ENCODE measurements around the gene AANAT.
"Not testable (repeated sequence)": the region's sequence is repeated elsewhere in the genome, so short reads cannot be mapped to it uniquely, and the experiment has no call there.

AANAT gene

GRCh38 chr17:76514355-76514754, 47.0 kb downstream of the AANAT start:
- not testable (repeated sequence) for H3K9ac ChIP-seq (ENCODE audit: low read length in 5 of 5); H3K27me3 ChIP-seq (ENCODE audit: control insufficient read depth in 5 of 5, insufficient read depth in 4 of 5, low read length in 5 of 5); H3K9me3 ChIP-seq (ENCODE audit: control insufficient read depth in 5 of 5, low read length in 5 of 5)

GRCh38 chr17:76515274-76515949, 48.0 kb downstream of the AANAT start:
- Histone ChIP-seq H3K27ac (ENCODE audit: low read depth, low read length) (peak overlapping the region; percentile 58), H3K4me1 (ENCODE audit: control insufficient read depth in 5 of 5, insufficient read depth in 5 of 5, low read length in 5 of 5) (peaks cover 7 to 32% (median 15%) of the 10 kb centered on the region in 5 donors), H3K27me3 (ENCODE audit: control insufficient read depth in 5 of 5, insufficient read depth in 4 of 5, low read length in 5 of 5) (peaks cover 0 to 9% (median 0%) of the 10 kb centered on the region in 5 donors), H3K36me3 (ENCODE audit: control insufficient read depth in 5 of 5, insufficient read depth in 5 of 5, low read length in 5 of 5) (no peaks in the 10 kb centered on the region), H3K9ac (ENCODE audit: low read length in 5 of 5) (peak overlapping the region in 4 of 5 donors; percentile 1 to 69 (median 16)), H3K9me3 (ENCODE audit: control insufficient read depth in 5 of 5, low read length in 5 of 5) (no peaks in the 10 kb centered on the region), H3K4me3 (ENCODE audit: low read depth in 1 of 5, low read length in 5 of 5) (peak overlapping the region; percentile 29 to 69 (median 42))

More at GRCh38 chr17:76514355-76514754, 47.0 kb downstream of the AANAT start:
- not testable (repeated sequence) for H3K4me3 ChIP-seq (ENCODE audit: low read depth in 1 of 5, low read length in 5 of 5); H3K27ac ChIP-seq (ENCODE audit: low read depth, low read length); H3K36me3 ChIP-seq (ENCODE audit: control insufficient read depth in 5 of 5, insufficient read depth in 5 of 5, low read length in 5 of 5)
- H3K4me1 ChIP-seq (ENCODE audit: control insufficient read depth in 5 of 5, insufficient read depth in 5 of 5, low read length in 5 of 5): peaks cover 7 to 32% (median 15%) of the 10 kb centered on the region in 5 donors

- no peak overlapping the region for H3K4me3 ChIP-seq (ENCODE audit: low read depth in 1 of 5, low read length in 5 of 5)
- no peaks in the 10 kb centered on the region for H3K9me3 ChIP-seq (ENCODE audit: control insufficient read depth in 5 of 5, low read length in 5 of 5)
- H3K27ac ChIP-seq (ENCODE audit: low read depth, low read length): no peak overlapping the region
- no peaks in the 10 kb centered on the region for H3K36me3 ChIP-seq (ENCODE audit: control insufficient read depth in 5 of 5, insufficient read depth in 5 of 5, low read length in 5 of 5)
- peaks cover 0 to 13% (median 4%) of the 10 kb centered on the region in 5 donors for H3K27me3 ChIP-seq (ENCODE audit: control insufficient read depth in 5 of 5, insufficient read depth in 4 of 5, low read length in 5 of 5)
- H3K4me1 ChIP-seq (ENCODE audit: control insufficient read depth in 5 of 5, insufficient read depth in 5 of 5, low read length in 5 of 5): peaks cover 7 to 15% (median 11%) of the 10 kb centered on the region in 5 donors
- H3K9ac ChIP-seq (ENCODE audit: low read length in 5 of 5): no peak overlapping the region
Observed at GRCh38 chr17:76517638-76518038, 50.2 kb downstream of the AANAT start.

GRCh38 chr17:76519048-76519966, 51.9 kb downstream of the AANAT start:
- H3K4me3 ChIP-seq (ENCODE audit: low read depth in 1 of 5, low read length in 5 of 5): no peak overlapping the region

More at GRCh38 chr17:76519048-76519966, 51.9 kb downstream of the AANAT start:
- H3K9ac ChIP-seq (ENCODE audit: low read length in 5 of 5): no peak overlapping the region
- no peaks in the 10 kb centered on the region for H3K9me3 ChIP-seq (ENCODE audit: control insufficient read depth in 5 of 5, low read length in 5 of 5)
- no peaks in the 10 kb centered on the region for H3K36me3 ChIP-seq (ENCODE audit: control insufficient read depth in 5 of 5, insufficient read depth in 5 of 5, low read length in 5 of 5)
- H3K27me3 ChIP-seq (ENCODE audit: control insufficient read depth in 5 of 5, insufficient read depth in 4 of 5, low read length in 5 of 5): peaks cover 0 to 16% (median 4%) of the 10 kb centered on the region in 5 donors
- peaks cover 7 to 24% (median 18%) of the 10 kb centered on the region in 5 donors for H3K4me1 ChIP-seq (ENCODE audit: control insufficient read depth in 5 of 5, insufficient read depth in 5 of 5, low read length in 5 of 5)
- H3K27ac ChIP-seq (ENCODE audit: low read depth, low read length): no peak overlapping the region
